Epithelial cell of proximal tubule (primary cell): ENCODE results near the gene PCDH1. TPM values are rescaled to one million over a fixed set of nuclear protein-coding genes. Genes with fewer than 3 reads are reported as not detected.
A peak's percentile ranks its signal among the peaks of the same experiment; 100 is the strongest.
"Not testable (repeated sequence)": the region's sequence is repeated elsewhere in the genome, so short reads cannot be mapped to it uniquely, and the experiment has no call there.

ENCODE experiments used
- DNase-seq: peaks from one replicate; pipeline ENCODE4 v3.0.0-alpha.2; 2011; ENCODE audit warnings: low read depth
- H3K4me3 ChIP-seq: 2 replicates; pipeline ENCODE4 v1.5.1; 2011; ENCODE audit warnings: low read depth, mild to moderate bottlenecking, low read length
- total RNA-seq: library from RNA; depleted of rRNA; stranded (reverse); fragments of >200 nt; gene quantifications from 2 replicates; pipeline ENCODE4 v1.2.3, GENCODE V29; 2015
- TF ChIP-seq, protein P1 (sequence below): conservative IDR thresholded peaks from 2 replicates; pipeline ENCODE4 v1.5.1; 2012; ENCODE audit warnings: low read depth, mild to moderate bottlenecking, low read length

Gene PCDH1
- total RNA-seq, 1 donor from 2014 or later = 17.4 TPM

DNA sequence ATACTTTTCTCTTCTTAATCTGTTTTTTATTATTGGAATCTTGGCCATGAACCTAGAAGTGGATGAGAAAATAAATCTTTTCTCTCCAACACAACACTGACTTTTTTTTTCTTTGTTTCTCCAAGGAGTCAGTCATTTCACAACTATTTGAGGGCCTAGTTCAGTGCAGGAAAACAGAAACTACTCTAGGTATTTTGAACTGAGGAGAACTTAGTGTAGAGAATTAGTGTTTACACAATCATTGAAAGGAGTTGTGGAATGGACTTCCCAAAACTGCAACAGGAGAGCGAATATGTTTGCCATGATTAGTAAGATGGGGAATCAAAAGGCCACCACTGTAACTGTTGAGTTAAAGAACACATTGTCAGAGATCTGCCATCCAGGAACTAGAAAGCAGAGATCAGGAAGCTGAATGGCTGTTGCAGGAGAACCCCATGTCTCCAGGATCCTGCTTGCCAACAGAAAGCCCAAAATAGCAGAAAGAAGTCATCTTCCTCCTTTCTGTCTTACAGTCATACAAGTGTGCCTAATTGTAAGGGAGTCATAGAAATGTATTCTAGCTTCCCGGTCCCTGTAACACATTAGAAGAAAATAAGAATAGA lies 20.3 kb upstream of the PCDH1 start:
- DNase-seq = no peak
- H3K4me3 ChIP-seq = no peak overlapping the region
- TF ChIP-seq, protein P1, sequence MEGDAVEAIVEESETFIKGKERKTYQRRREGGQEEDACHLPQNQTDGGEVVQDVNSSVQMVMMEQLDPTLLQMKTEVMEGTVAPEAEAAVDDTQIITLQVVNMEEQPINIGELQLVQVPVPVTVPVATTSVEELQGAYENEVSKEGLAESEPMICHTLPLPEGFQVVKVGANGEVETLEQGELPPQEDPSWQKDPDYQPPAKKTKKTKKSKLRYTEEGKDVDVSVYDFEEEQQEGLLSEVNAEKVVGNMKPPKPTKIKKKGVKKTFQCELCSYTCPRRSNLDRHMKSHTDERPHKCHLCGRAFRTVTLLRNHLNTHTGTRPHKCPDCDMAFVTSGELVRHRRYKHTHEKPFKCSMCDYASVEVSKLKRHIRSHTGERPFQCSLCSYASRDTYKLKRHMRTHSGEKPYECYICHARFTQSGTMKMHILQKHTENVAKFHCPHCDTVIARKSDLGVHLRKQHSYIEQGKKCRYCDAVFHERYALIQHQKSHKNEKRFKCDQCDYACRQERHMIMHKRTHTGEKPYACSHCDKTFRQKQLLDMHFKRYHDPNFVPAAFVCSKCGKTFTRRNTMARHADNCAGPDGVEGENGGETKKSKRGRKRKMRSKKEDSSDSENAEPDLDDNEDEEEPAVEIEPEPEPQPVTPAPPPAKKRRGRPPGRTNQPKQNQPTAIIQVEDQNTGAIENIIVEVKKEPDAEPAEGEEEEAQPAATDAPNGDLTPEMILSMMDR = no peak

DNA sequence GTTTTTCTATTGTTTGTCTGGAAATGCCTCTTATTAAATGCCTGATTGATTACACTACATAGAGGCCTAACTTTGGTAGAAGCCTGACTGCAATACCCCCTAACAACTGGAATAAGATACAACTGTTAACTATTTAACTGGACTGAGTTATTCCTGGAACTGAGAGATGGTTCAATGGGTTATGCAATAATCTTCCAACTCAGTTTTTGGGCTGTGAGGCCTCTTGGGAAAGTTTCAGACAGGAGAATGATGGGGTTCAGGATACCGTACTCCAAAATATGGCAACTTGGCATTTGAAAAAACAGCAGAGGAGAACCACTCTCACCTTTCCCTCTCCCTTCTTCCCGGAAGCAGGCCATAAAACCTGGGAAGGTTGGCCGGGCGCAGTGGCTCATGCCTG lies 19.2 kb upstream of the PCDH1 start:
- no peak overlapping the region for H3K4me3 ChIP-seq
- no peak for DNase-seq
- TF ChIP-seq, protein P1 = no peak

DNA sequence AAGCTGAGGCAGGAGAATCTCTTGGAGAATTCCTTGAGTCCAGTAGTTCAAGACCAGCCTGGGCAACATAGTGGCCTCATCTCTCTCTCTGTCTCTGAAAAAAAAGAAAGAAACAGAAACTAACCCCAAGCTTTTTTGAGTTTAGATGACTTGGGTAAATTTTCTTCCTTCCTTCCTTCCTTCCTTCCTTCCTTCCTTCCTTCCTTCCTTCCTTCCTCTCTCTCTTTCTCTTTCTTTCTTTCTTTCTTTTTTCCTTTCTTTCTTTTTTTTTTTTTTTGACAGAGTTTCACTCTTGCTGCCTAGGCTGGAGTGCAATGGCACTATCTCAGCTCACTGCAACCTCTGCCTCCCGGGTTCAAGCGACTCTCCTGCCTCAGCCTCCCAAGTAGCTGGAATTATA lies 12.2 kb upstream of the PCDH1 start:
- not testable (repeated sequence) for H3K4me3 ChIP-seq, DNase-seq

DNA sequence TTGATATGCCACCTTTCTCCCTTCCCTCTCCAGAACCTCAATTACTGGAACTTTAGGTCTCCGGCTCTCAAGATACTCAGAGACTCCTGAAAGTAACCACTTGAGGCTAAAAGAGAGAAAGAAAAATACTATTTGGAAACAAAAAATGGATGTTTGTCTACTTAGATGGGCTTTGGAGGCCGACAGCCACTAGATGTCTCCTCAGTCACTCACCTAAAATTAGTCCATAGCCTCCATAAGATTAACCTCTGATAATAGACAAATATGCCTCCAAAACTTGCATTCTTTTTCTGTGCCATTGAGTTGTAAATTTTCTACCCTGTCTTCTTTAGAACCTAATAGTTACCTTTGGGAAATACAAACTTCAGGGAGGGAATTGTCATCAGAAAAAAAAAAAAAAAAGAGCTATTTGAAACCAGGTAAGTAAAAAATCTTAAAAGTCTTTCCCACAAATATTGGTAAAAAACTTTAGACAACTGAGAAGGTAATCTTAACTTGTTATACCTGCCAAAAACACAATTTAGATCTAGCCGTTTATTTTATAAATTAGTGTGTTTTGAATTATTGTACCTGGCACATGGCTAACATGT lies 11.2 kb upstream of the PCDH1 start:
- DNase-seq = no peak
- TF ChIP-seq, protein P1 = peak; percentile 58
- no peak overlapping the region for H3K4me3 ChIP-seq

DNA sequence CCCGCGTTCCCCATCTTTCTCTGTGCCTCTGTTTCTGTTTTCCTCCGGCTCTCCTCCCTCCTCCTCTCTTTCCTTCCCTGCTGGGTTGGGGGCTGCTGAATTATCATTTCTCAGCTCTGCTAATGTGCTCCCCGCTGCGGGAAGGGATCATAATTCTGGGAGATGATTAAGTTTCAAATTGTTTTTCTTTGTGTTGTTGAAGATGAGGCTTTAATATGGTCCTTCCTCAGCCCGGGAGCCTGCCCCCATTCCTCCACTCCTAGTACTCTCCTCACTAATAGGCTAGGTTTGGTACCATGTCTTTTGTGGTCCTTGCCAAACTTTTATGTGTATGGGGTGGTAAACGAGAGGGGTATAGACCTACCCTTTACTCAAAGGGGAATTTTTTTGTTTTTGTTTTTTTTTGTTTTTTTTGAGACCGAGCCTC lies 5.7 kb upstream of the PCDH1 start:
- DNase-seq = no peak
- TF ChIP-seq, protein P1 = no peak
- H3K4me3 ChIP-seq = no peak overlapping the region

- no peak overlapping the region for H3K4me3 ChIP-seq
- DNase-seq = no peak
- TF ChIP-seq, protein P1 = no peak
Measured at GRCh38 chr5:141883184-141883891, 5.1 kb upstream of the PCDH1 start.

GRCh38 chr5:141882594-141883183 lies 4.5 kb upstream of the PCDH1 start:
- TF ChIP-seq, protein P1 = no peak
- DNase-seq = no peak
- H3K4me3 ChIP-seq = no peak overlapping the region
